Measurements from ENCODE around the gene INO80B.

GRCh38 chr2:74454654-74455511 lies at the start of gene INO80B:
- peak; percentile 70 for TF ChIP-seq POLR2A (IDR thresholded peaks at IDR 0.05; ENCODE audit: low read length)
- no peak for TF ChIP-seq GATA1 (IDR thresholded peaks at IDR 0.05; ENCODE audit: low read depth, low read length)
